A673 (cell line): ENCODE data around the gene DDR1. TPM values are rescaled to one million over a fixed set of nuclear protein-coding genes. Genes with fewer than 3 reads are reported as not detected.
"Not testable (repeated sequence)": the region's sequence is repeated elsewhere in the genome, so short reads cannot be mapped to it uniquely, and the experiment has no call there.

ENCODE experiments used
- BruUV-seq: library from RNA; stranded (reverse); fragments of 400-500 nt; replicated peaks from 2 replicates; lab custom pipeline; 2021; lab: Mats Ljungman, UMichigan
- CTCF ChIA-PET: fragments of 300-600 bp; sonication (Branson Sonifier 250); formaldehyde crosslinking; loops from one replicate; lab custom pipeline; 2022; ENCODE audit warnings: antibody characterized with exemption; lab: Charles Lee
- POLR2A ChIA-PET: fragments of 300-600 bp; sonication (Branson Sonifier 250); formaldehyde crosslinking; loops from one replicate; lab custom pipeline; 2022; ENCODE audit warnings: antibody characterized with exemption; ENCODE audit not compliant: low non-redundant PET; lab: Charles Lee
- DNase-seq: peaks from one replicate; pipeline ENCODE4 v3.0.0-alpha.2; 2015; ENCODE audit warnings: low spot score
- H3K27ac ChIP-seq: fragments of 200-600 bp; sonication (generic); 2 replicates; pipeline ENCODE4 v1.5.1; 2016; ENCODE audit warnings: mixed run types, low read depth, mild to moderate bottlenecking, mixed read lengths, antibody characterized with exemption, low read length; ENCODE audit not compliant: poor library complexity, severe bottlenecking
- H3K27me3 ChIP-seq: fragments of 200-600 bp; sonication (generic); replicated peaks from 2 replicates; pipeline ENCODE4 v1.6.1; 2017; ENCODE audit warnings: mixed run types, low read depth, mild to moderate bottlenecking, mixed read lengths, antibody characterized with exemption, low read length; ENCODE audit not compliant: insufficient read depth, poor library complexity
- H3K36me3 ChIP-seq: fragments of 200-600 bp; sonication (generic); 2 replicates; pipeline ENCODE4 v1.6.1; 2016; ENCODE audit warnings: mixed run types, mild to moderate bottlenecking, mixed read lengths, antibody characterized with exemption, low read length; ENCODE audit not compliant: insufficient read depth, poor library complexity, severe bottlenecking
- H3K4me1 ChIP-seq: fragments of 200-600 bp; sonication (generic); 2 replicates; pipeline ENCODE4 v1.6.1; 2017; ENCODE audit warnings: mixed run types, mild to moderate bottlenecking, mixed read lengths, antibody characterized with exemption, low read length; ENCODE audit not compliant: insufficient read depth, poor library complexity, severe bottlenecking
- H3K4me3 ChIP-seq: fragments of 200-600 bp; sonication (generic); 2 replicates; pipeline ENCODE4 v1.5.1; 2016; ENCODE audit warnings: low read depth, mixed run types, mild to moderate bottlenecking, mixed read lengths, low read length; ENCODE audit not compliant: poor library complexity, severe bottlenecking
- H3K9me3 ChIP-seq: fragments of 200-600 bp; sonication (generic); 2 replicates; pipeline ENCODE4 v1.6.1; 2016; ENCODE audit warnings: mixed run types, low read depth, mild to moderate bottlenecking, mixed read lengths, antibody characterized with exemption, low read length; ENCODE audit not compliant: poor library complexity, severe bottlenecking
- CTCF ChIP-seq: fragments of 300-800, 200-600 bp; sonication (generic); conservative IDR thresholded peaks from 2 replicates; pipeline ENCODE4 v1.5.1; 2017; ENCODE audit warnings: low read depth, mild to moderate bottlenecking, antibody characterized with exemption, low read length, moderate library complexity, mixed read lengths
- EZH2 ChIP-seq: fragments of 200-600 bp; sonication (generic); IDR thresholded peaks from 2 replicates; pipeline ENCODE4 v1.6.1; 2017; ENCODE audit warnings: borderline replicate concordance, low read depth, mild to moderate bottlenecking, mixed read lengths, antibody characterized with exemption, low read length; ENCODE audit not compliant: poor library complexity, severe bottlenecking
- intact Hi-C: fragments of 100-400 bp; cut with micrococcal nuclease; formaldehyde crosslinking; loops from one replicate; pipeline ENCODE4 v1.10.0; 2022; ENCODE audit not compliant: unreplicated experiment
- total RNA-seq: library from RNA; stranded (reverse); gene quantifications from 2 replicates; pipeline ENCODE4 v1.2.3, GENCODE V29; 2021

DDR1 gene
- total RNA-seq, 1 experiment from 2014 or later = 57.9 TPM

DNA sequence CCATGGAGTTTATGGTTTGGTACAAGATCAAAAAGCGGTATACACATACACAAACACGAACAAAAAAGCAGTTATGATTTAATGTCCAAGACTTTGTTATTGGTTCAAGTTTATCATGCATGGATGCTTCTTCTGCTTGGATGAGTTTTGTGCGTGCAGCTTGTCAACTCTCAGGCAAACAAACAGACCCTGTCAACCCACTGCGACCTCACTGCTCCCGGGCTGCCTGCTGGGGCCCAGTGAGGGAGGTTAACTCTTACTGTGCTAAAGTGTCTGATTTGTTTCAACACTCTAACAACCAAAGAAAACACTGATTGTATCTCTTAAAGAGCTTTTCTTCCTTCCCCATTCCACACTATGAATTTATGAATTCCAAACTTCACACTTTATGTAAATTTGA lies 26.8 kb upstream of the DDR1 start:
- intact Hi-C loops = no loop called here
- Histone ChIP-seq H3K4me1 (no peaks in the 10 kb centered on the region), H3K36me3 (no peaks in the 10 kb centered on the region), H3K27me3 (no peaks in the 10 kb centered on the region), H3K9me3 (no peaks in the 10 kb centered on the region), H3K27ac (no peak overlapping the region), H3K4me3 (no peak overlapping the region)
- POLR2A ChIA-PET = no interaction called here
- DNase-seq = no peak
- CTCF ChIA-PET = no interaction called here
- BruUV-seq = no TSS peak
- TF ChIP-seq CTCF (no peak), EZH2 (no peak)

- BruUV-seq, H3K27me3 ChIP-seq, POLR2A ChIA-PET, H3K36me3 ChIP-seq, CTCF ChIA-PET, H3K4me1 ChIP-seq, H3K4me3 ChIP-seq, H3K9me3 ChIP-seq, H3K27ac ChIP-seq, intact Hi-C loops, DNase-seq: not testable (repeated sequence)
These were observed 24.6 kb upstream of the DDR1 start for GRCh38 chr6:30859726-30860125.

- H3K36me3 ChIP-seq = no peaks in the 10 kb centered on the region
- no peak overlapping the region for H3K27ac ChIP-seq
- TF ChIP-seq EZH2 (no peak), CTCF (no peak)
- intact Hi-C loops = no loop called here
- CTCF ChIA-PET = no interaction called here
- no peak overlapping the region for H3K4me3 ChIP-seq
- H3K9me3 ChIP-seq = no peaks in the 10 kb centered on the region
- DNase-seq = no peak
- POLR2A ChIA-PET = no interaction called here
- no peaks in the 10 kb centered on the region for H3K27me3 ChIP-seq
- no peaks in the 10 kb centered on the region for H3K4me1 ChIP-seq
- no TSS peak for BruUV-seq
These were observed 22.9 kb upstream of the DDR1 start for GRCh38 chr6:30861257-30862048.
